Heart left ventricle (tissue), 13 donors: ENCODE results near the gene SCP2D1.

ENCODE experiments used
- POLR2A ChIP-seq, 2 donors: fragments of 450-650 bp; IDR thresholded peaks; one replicate each; pipeline ENCODE4 v1.6.1; 2017; ENCODE audit warnings: antibody characterized with exemption in 2 of 2, mild to moderate bottlenecking in 2 of 2, moderate library complexity in 2 of 2
- TF ChIP-seq, protein P1 (sequence below), 12 donors: fragments of 200-600 bp; sonication (generic) in 4 of 12; IDR thresholded peaks; one replicate each; pipeline versions ENCODE4 v1.5.0 to v1.8.0; 2018 to 2022; ENCODE audit warnings: antibody characterized with exemption in 12 of 12, mild to moderate bottlenecking in 5 of 12
- donor health status: ischemic (EF 13 %, LVEDD 7.1; RV severe dilation, severe dysfunction).
- donor health status: DM: no; HTN: yes; CAD: no.
- donor health status: DM: no; HTN: no; CAD: no.
- donor health status: ischemic (EF 25% LVEDD 6.9; RV normal size, moderate dysfunction).
- donor health status: ischemic (EF 25% LVEDD 5.7; RV mildly dilated, moderate dysfunction).
- donor health status: ischemic (EF 35%, LVEDD 5.7; RV mildly dilated, moderate dysfunction).
- donor health status: nonischemic (EF 11% LVEDD 7.7; RV severe dilation, severe dysfunction).
- donor health status: DM: yes; HTN: yes; CAD: no.
- donor health status: PGD.
- donor health status: ischemic (EF 29% LVEDD 5.4; RV normal size, mild dysfunction).
- donor health status: nonischemic (EF 23%, LVEDD 6.1; RV moderate dilation, normal function).

DNA sequence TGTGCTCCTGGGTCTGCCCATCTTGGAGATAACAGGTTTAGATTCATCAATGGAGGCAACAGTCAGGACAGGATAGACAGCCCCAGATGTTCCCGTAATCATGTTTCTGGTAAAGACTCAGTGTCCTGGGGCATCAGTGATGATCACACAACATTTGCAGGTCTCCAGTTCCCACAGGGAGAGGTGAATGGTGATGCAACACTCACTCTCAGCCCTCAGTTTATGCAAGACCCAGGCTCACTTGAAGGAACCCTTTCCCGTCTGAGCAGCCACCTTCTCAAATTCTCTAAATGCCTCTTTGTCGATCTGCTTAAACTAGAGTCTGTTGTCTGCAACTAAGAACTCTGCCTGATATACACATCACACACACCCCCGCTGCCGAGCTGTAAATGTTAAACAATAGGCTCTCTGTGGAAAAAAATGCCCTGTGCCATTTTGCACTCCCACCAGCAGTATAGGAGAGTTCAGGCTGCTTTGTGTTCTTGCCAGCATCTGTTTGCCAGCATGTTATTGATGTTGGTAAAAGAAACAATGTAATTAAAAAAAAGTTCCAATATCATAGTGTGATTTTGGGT, 30.1 kb upstream of the SCP2D1 start:
- no peak for TF ChIP-seq POLR2A (IDR thresholded peaks at IDR 0.05)
- TF ChIP-seq, protein P1, sequence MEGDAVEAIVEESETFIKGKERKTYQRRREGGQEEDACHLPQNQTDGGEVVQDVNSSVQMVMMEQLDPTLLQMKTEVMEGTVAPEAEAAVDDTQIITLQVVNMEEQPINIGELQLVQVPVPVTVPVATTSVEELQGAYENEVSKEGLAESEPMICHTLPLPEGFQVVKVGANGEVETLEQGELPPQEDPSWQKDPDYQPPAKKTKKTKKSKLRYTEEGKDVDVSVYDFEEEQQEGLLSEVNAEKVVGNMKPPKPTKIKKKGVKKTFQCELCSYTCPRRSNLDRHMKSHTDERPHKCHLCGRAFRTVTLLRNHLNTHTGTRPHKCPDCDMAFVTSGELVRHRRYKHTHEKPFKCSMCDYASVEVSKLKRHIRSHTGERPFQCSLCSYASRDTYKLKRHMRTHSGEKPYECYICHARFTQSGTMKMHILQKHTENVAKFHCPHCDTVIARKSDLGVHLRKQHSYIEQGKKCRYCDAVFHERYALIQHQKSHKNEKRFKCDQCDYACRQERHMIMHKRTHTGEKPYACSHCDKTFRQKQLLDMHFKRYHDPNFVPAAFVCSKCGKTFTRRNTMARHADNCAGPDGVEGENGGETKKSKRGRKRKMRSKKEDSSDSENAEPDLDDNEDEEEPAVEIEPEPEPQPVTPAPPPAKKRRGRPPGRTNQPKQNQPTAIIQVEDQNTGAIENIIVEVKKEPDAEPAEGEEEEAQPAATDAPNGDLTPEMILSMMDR (IDR thresholded peaks at IDR 0.05) = no peak
